GF-D8 (cell line): ENCODE measurements around the gene HESX1.

Experiments used
- DNase-seq: peaks from one replicate; lab custom pipeline; 2025; lab: John Stamatoyannopoulos, UW

HESX1 gene

GRCh38 chr3:57199895-57200297 lies at the start of gene HESX1:
HESX1 (minus strand) TSS chr3:57199978; CDS start chr3:57199918, 60 bp downstream.
- DNase-seq, result no peak

GRCh38 chr3:57244946-57245345 lies 45.2 kb upstream of the HESX1 start:
- no peak for DNase-seq

GRCh38 chr3:57234613-57235575 lies 35.1 kb upstream of the HESX1 start:
- DNase-seq, result no peak

GRCh38 chr3:57233799-57234198 lies 34.0 kb upstream of the HESX1 start:
- no peak for DNase-seq

GRCh38 chr3:57230006-57230405 lies 30.2 kb upstream of the HESX1 start:
- DNase-seq, result no peak

GRCh38 chr3:57227930-57228751 lies 28.4 kb upstream of the HESX1 start:
- no peak for DNase-seq

- DNase-seq, result peak; percentile 83
These were observed 27.6 kb upstream of the HESX1 start, which contains the start of gene APPL1 for GRCh38 chr3:57227204-57227929. APPL1 (plus strand) TSS chr3:57227729; CDS start chr3:57227884, 155 bp downstream.

GRCh38 chr3:57226176-57226575 lies 26.4 kb upstream of the HESX1 start:
- DNase-seq, result peak; percentile 47

- DNase-seq, result no peak
These were observed 25.1 kb upstream of the HESX1 start for GRCh38 chr3:57224856-57225255.

- DNase-seq, result no peak
These were observed 22.1 kb upstream of the HESX1 start for GRCh38 chr3:57221883-57222282.

- no peak for DNase-seq
These were observed 6.6 kb upstream of the HESX1 start for GRCh38 chr3:57206423-57206822.

GRCh38 chr3:57194641-57195040 lies 5.1 kb downstream of the HESX1 start:
- DNase-seq, result no peak

GRCh38 chr3:57192028-57192427 lies 7.8 kb downstream of the HESX1 start:
- DNase-seq, result no peak

- DNase-seq, result no peak
These were observed 15.3 kb downstream of the HESX1 start for GRCh38 chr3:57184526-57184925.

- no peak for DNase-seq
These were observed 20.0 kb downstream of the HESX1 start for GRCh38 chr3:57179580-57180410.

GRCh38 chr3:57176045-57176444 lies 23.7 kb downstream of the HESX1 start:
- DNase-seq, result no peak

GRCh38 chr3:57173687-57174086 lies 26.1 kb downstream of the HESX1 start:
- no peak for DNase-seq

- DNase-seq, result no peak
These were observed 28.8 kb downstream of the HESX1 start for GRCh38 chr3:57170946-57171345.

- peak; percentile 16 for DNase-seq
These were observed 29.7 kb downstream of the HESX1 start for GRCh38 chr3:57169872-57170623.

- DNase-seq, result no peak
These were observed 30.7 kb downstream of the HESX1 start for GRCh38 chr3:57169108-57169507.
